DOHH2 (cell line): Measurements from ENCODE around the gene CCDC137.

Source experiments
- CTCF ChIP-seq: fragments of 200-600 bp; sonication (generic); IDR thresholded peaks from one replicate; pipeline ENCODE4 v1.5.1; 2014; ENCODE audit warnings: antibody characterized with exemption, mild to moderate bottlenecking, low read depth, low read length; ENCODE audit not compliant: poor library complexity, severe bottlenecking
- EZH2phosphoT487 ChIP-seq: fragments of 200-600 bp; sonication (generic); IDR thresholded peaks from 2 replicates; pipeline ENCODE4 v1.6.1; 2017; ENCODE audit warnings: borderline replicate concordance, mild to moderate bottlenecking, antibody characterized with exemption, low read length, moderate library complexity, mixed read lengths

GRCh38 chr17:81702934-81703746 lies 36.6 kb downstream of the CCDC137 start, which contains the start of gene MRPL12:
- TF ChIP-seq CTCF (no peak), EZH2phosphoT487 (no peak)
